PC-3 (cell line): ENCODE data around the gene TPRN.

Source experiments
- EZH2 ChIP-seq: fragments of 300-600 bp; sonication (generic); IDR thresholded peaks from one replicate; pipeline ENCODE4 v1.6.1; 2017; ENCODE audit warnings: antibody characterized with exemption, mild to moderate bottlenecking, low read length; ENCODE audit not compliant: unreplicated experiment
- TF ChIP-seq, protein P1 (sequence below): fragments of 300-600 bp; sonication (generic); conservative IDR thresholded peaks from 2 replicates; pipeline ENCODE4 v1.5.1; 2017; ENCODE audit warnings: antibody characterized with exemption, low read depth, mild to moderate bottlenecking, low read length

- TF ChIP-seq, protein P1, sequence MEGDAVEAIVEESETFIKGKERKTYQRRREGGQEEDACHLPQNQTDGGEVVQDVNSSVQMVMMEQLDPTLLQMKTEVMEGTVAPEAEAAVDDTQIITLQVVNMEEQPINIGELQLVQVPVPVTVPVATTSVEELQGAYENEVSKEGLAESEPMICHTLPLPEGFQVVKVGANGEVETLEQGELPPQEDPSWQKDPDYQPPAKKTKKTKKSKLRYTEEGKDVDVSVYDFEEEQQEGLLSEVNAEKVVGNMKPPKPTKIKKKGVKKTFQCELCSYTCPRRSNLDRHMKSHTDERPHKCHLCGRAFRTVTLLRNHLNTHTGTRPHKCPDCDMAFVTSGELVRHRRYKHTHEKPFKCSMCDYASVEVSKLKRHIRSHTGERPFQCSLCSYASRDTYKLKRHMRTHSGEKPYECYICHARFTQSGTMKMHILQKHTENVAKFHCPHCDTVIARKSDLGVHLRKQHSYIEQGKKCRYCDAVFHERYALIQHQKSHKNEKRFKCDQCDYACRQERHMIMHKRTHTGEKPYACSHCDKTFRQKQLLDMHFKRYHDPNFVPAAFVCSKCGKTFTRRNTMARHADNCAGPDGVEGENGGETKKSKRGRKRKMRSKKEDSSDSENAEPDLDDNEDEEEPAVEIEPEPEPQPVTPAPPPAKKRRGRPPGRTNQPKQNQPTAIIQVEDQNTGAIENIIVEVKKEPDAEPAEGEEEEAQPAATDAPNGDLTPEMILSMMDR = no peak
- TF ChIP-seq EZH2 = no peak
These were observed 8.1 kb downstream of the TPRN start for GRCh38 chr9:137192448-137192780.
